Liver (tissue), 9 donors: Measurements from ENCODE around the gene PLEKHG4. TPM values are rescaled to one million over a fixed set of nuclear protein-coding genes. Genes with fewer than 3 reads are reported as not detected.

Experiments
- DNase-seq: peaks from one replicate; pipeline ENCODE4 v3.0.0-alpha.2; 2017; ENCODE audit warnings: low spot score
- H3K27ac ChIP-seq, 2 donors: one replicate each; pipeline ENCODE4 v1.7.0; 2013; ENCODE audit warnings: inconsistent platforms in 2 of 2, low read length in 2 of 2, control low read depth in 1 of 2, low read depth in 1 of 2, mild to moderate bottlenecking in 1 of 2
- H3K27me3 ChIP-seq, 4 donors: one replicate each; pipeline versions ENCODE4 v1.6.1 to v1.7.0; 2013; ENCODE audit warnings: low read length in 3 of 4, inconsistent platforms in 1 of 4, mild to moderate bottlenecking in 1 of 4, moderate library complexity in 1 of 4; ENCODE audit not compliant: control insufficient read depth in 4 of 4, insufficient read depth in 4 of 4
- H3K36me3 ChIP-seq, 4 donors: one replicate each; pipeline versions ENCODE4 v1.6.1 to v1.7.0; 2013; ENCODE audit warnings: low read length in 3 of 4, mild to moderate bottlenecking in 3 of 4, low read depth in 1 of 4, moderate library complexity in 1 of 4; ENCODE audit not compliant: control insufficient read depth in 4 of 4, insufficient read depth in 3 of 4
- H3K4me1 ChIP-seq, 4 donors: one replicate each; pipeline versions ENCODE4 v1.6.1 to v1.7.0; 2013; ENCODE audit warnings: low read length in 3 of 4, mild to moderate bottlenecking in 3 of 4, moderate library complexity in 1 of 4; ENCODE audit not compliant: control insufficient read depth in 4 of 4, insufficient read depth in 4 of 4
- H3K4me3 ChIP-seq, 3 donors: one replicate each; pipeline versions ENCODE4 v1.6.1 to v1.7.0; 2013; ENCODE audit warnings: low read length in 3 of 3, control low read depth in 1 of 3, low read depth in 1 of 3, mild to moderate bottlenecking in 1 of 3
- H3K9ac ChIP-seq, 2 donors: one replicate each; pipeline ENCODE4 v1.7.0; 2013; ENCODE audit warnings: low read length in 2 of 2, mild to moderate bottlenecking in 2 of 2, moderate library complexity in 2 of 2, control low read depth in 1 of 2, low read depth in 1 of 2
- H3K9me3 ChIP-seq, 4 donors: one replicate each; pipeline versions ENCODE4 v1.6.1 to v1.7.0; 2013; ENCODE audit warnings: low read length in 3 of 4; ENCODE audit not compliant: control insufficient read depth in 4 of 4
- EGR1 ChIP-seq, 2 donors: IDR thresholded peaks; 2 replicates each; pipeline ENCODE4 v1.6.1; 2016 to 2018; ENCODE audit warnings: antibody characterized with exemption in 2 of 2, low read depth in 2 of 2
- FOXA1 ChIP-seq: IDR thresholded peaks from 2 replicates; pipeline ENCODE4 v1.6.1; 2016; ENCODE audit warnings: antibody characterized with exemption
- GABPA ChIP-seq, 2 donors: IDR thresholded peaks in 1 of 2; conservative IDR thresholded peaks in 1 of 2; 2 replicates each; pipeline ENCODE4 v1.6.1; 2016; ENCODE audit warnings: antibody characterized with exemption in 2 of 2, mild to moderate bottlenecking in 1 of 2, moderate library complexity in 1 of 2
- HNF4A ChIP-seq, 2 donors: conservative IDR thresholded peaks; 2 replicates each; pipeline ENCODE4 v1.6.1; 2016; ENCODE audit warnings: antibody characterized with exemption in 2 of 2, mild to moderate bottlenecking in 2 of 2
- HNF4G ChIP-seq: IDR thresholded peaks from 2 replicates; pipeline ENCODE4 v1.6.1; 2016; ENCODE audit warnings: antibody characterized with exemption
- NR2F2 ChIP-seq: IDR thresholded peaks from 2 replicates; pipeline ENCODE4 v1.6.1; 2016; ENCODE audit warnings: antibody characterized with exemption
- RAD21 ChIP-seq, 2 donors: IDR thresholded peaks; 2 replicates each; pipeline ENCODE4 v1.6.1; 2016; ENCODE audit warnings: antibody characterized with exemption in 2 of 2, mild to moderate bottlenecking in 2 of 2
- RXRA ChIP-seq, 2 donors: IDR thresholded peaks; 2 replicates each; pipeline ENCODE4 v1.6.1; 2017 to 2018; ENCODE audit warnings: antibody characterized with exemption in 2 of 2, mild to moderate bottlenecking in 1 of 2
- SP1 ChIP-seq: IDR thresholded peaks from 2 replicates; pipeline ENCODE4 v1.6.1; 2018; ENCODE audit warnings: antibody characterized with exemption, mild to moderate bottlenecking
- WGBS: extraction: QIAGEN DNeasy Blood & Tissue Kit; methylation state at CpG from one replicate; pipeline ENCODE4 v1.1.7; 2013; 5-methylcytosine and 5-hydroxymethylcytosine counted together
- polyA plus RNA-seq, 2 donors: library from polyadenylated mRNA; stranded (reverse) in 1 of 2; unstranded in 1 of 2; fragments of 200-250 nt in 1 of 2; fragments of >200 nt in 1 of 2; fragmentation: Nextera tagmentation in 1 of 2; extraction: Ambion mirVana in 1 of 2; gene quantifications; one replicate each; pipeline versions ENCODE4 v1.2.1 to v1.2.3, GENCODE V29; 2013 to 2015
- total RNA-seq, 2 donors: library from RNA; depleted of rRNA; stranded (reverse); fragments of >200 nt; gene quantifications; one replicate each; pipeline ENCODE4 v1.2.3, GENCODE V29; 2014
- TF ChIP-seq, protein P1 (sequence below): fragments of 150-350 bp; IDR thresholded peaks from 2 replicates; pipeline ENCODE4 v1.5.1; 2017; ENCODE audit warnings: improper control_type of control experiment, low read depth, low read length; ENCODE audit not compliant: missing input control
- TF ChIP-seq, protein P2 (sequence below): IDR thresholded peaks from 2 replicates; pipeline ENCODE4 v1.6.1; 2016; ENCODE audit warnings: antibody characterized with exemption, mild to moderate bottlenecking
- TF ChIP-seq, protein P3 (sequence below): IDR thresholded peaks from 2 replicates; pipeline ENCODE4 v1.6.1; 2016; ENCODE audit warnings: antibody characterized with exemption
- TF ChIP-seq, protein P4 (sequence below): IDR thresholded peaks from 2 replicates; pipeline ENCODE4 v1.6.1; 2016; ENCODE audit warnings: antibody characterized with exemption
- donor health status: healthy.
- donor health status: healthy.
- donor health status: healthy.
- donor health status: healthy.
- donor health status: healthy.

PLEKHG4 gene
- total and polyA plus RNA-seq, 4 donors: 0.21 to 2.6 (median 0.68) TPM

DNA sequence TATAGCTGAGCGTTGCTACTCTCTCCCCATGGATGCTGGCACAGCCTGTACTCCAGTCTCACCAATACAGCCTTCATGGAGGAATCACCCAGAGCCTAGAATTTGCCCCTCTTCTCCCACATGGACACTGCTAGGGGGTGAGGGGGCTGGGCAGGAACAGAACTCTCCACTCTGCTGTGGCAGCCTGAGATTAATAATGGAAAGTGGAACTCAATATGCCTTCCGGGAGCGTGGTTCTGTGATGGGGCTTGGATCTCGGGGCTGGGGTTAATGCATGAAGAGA is 29.3 kb upstream of the PLEKHG4 start:
- Histone ChIP-seq H3K27ac (no peak overlapping the region), H3K4me1 (peaks cover 14 to 39% (median 26%) of the 10 kb centered on the region in 4 donors), H3K36me3 (no peaks in the 10 kb centered on the region), H3K27me3 (peaks cover 0 to 13% (median 1%) of the 10 kb centered on the region in 4 donors), H3K9me3 (no peaks in the 10 kb centered on the region), H3K4me3 (no peak overlapping the region), H3K9ac (no peak overlapping the region)
- TF ChIP-seq RAD21 (IDR thresholded peaks at IDR 0.05) (no peak), GABPA (IDR thresholded peaks at IDR 0.05 in 1 of 2, conservative IDR thresholded peaks at IDR 0.05 in 1 of 2) (no peak), HNF4G (no peak), FOXA1 (no peak), NR2F2 (no peak)
- TF ChIP-seq, protein P1, sequence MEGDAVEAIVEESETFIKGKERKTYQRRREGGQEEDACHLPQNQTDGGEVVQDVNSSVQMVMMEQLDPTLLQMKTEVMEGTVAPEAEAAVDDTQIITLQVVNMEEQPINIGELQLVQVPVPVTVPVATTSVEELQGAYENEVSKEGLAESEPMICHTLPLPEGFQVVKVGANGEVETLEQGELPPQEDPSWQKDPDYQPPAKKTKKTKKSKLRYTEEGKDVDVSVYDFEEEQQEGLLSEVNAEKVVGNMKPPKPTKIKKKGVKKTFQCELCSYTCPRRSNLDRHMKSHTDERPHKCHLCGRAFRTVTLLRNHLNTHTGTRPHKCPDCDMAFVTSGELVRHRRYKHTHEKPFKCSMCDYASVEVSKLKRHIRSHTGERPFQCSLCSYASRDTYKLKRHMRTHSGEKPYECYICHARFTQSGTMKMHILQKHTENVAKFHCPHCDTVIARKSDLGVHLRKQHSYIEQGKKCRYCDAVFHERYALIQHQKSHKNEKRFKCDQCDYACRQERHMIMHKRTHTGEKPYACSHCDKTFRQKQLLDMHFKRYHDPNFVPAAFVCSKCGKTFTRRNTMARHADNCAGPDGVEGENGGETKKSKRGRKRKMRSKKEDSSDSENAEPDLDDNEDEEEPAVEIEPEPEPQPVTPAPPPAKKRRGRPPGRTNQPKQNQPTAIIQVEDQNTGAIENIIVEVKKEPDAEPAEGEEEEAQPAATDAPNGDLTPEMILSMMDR: no peak
- TF ChIP-seq, protein P2, sequence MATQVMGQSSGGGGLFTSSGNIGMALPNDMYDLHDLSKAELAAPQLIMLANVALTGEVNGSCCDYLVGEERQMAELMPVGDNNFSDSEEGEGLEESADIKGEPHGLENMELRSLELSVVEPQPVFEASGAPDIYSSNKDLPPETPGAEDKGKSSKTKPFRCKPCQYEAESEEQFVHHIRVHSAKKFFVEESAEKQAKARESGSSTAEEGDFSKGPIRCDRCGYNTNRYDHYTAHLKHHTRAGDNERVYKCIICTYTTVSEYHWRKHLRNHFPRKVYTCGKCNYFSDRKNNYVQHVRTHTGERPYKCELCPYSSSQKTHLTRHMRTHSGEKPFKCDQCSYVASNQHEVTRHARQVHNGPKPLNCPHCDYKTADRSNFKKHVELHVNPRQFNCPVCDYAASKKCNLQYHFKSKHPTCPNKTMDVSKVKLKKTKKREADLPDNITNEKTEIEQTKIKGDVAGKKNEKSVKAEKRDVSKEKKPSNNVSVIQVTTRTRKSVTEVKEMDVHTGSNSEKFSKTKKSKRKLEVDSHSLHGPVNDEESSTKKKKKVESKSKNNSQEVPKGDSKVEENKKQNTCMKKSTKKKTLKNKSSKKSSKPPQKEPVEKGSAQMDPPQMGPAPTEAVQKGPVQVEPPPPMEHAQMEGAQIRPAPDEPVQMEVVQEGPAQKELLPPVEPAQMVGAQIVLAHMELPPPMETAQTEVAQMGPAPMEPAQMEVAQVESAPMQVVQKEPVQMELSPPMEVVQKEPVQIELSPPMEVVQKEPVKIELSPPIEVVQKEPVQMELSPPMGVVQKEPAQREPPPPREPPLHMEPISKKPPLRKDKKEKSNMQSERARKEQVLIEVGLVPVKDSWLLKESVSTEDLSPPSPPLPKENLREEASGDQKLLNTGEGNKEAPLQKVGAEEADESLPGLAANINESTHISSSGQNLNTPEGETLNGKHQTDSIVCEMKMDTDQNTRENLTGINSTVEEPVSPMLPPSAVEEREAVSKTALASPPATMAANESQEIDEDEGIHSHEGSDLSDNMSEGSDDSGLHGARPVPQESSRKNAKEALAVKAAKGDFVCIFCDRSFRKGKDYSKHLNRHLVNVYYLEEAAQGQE: no peak
- TF ChIP-seq, protein P3, sequence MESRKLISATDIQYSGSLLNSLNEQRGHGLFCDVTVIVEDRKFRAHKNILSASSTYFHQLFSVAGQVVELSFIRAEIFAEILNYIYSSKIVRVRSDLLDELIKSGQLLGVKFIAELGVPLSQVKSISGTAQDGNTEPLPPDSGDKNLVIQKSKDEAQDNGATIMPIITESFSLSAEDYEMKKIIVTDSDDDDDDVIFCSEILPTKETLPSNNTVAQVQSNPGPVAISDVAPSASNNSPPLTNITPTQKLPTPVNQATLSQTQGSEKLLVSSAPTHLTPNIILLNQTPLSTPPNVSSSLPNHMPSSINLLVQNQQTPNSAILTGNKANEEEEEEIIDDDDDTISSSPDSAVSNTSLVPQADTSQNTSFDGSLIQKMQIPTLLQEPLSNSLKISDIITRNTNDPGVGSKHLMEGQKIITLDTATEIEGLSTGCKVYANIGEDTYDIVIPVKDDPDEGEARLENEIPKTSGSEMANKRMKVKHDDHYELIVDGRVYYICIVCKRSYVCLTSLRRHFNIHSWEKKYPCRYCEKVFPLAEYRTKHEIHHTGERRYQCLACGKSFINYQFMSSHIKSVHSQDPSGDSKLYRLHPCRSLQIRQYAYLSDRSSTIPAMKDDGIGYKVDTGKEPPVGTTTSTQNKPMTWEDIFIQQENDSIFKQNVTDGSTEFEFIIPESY: no peak
- no peak for DNase-seq
- WGBS: 70% methylated on average over 4 of the region's 4 CpGs

DNA sequence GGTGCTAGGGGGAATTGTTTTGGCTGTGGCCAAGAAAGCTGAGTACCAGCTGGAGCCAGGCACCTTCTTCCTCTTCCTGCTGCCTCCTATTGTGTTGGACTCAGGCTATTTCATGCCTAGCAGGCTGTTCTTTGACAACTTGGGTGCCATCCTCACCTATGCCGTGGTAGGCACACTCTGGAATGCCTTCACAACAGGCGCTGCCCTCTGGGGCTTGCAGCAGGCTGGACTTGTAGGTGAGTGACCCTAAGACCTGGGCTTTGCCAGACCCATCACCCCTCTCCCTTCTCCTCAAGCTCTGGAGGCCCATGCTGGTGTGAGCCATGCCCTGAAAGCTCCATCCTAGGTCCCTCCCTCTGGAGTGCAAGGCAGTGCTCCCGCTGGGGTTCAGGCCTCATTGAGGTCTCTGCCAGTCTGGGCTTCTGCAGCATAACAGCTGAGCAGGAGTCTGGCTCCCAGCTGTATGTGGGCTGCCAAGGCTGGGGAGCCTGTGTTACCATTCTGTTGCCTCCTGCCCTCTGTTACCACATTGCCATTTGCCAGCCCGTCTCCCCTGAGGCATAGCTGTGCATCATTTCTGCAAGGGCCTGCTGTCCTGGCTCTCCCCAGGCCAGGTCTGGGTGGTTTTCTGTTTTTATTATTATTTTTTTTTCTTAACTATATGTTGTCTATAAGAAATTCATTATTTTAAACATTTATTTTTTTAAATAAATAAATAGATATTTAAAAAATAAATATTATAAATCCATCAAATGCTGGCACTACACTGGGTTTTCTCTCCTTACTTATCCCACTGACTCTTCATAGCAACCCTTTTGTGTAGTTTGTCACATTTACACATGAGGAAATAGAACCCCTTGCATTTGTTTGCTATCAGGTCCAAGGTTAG is 26.5 kb upstream of the PLEKHG4 start:
- no peak overlapping the region for H3K4me3 ChIP-seq
- H3K36me3 ChIP-seq: no peaks in the 10 kb centered on the region
- peaks cover 0 to 13% (median 1%) of the 10 kb centered on the region in 4 donors for H3K27me3 ChIP-seq
- H3K4me1 ChIP-seq: peaks cover 3 to 14% (median 9%) of the 10 kb centered on the region in 4 donors
- no peak for TF ChIP-seq SP1
- no peak for TF ChIP-seq RXRA (IDR thresholded peaks at IDR 0.05)
- TF ChIP-seq HNF4G: no peak
- no peak for TF ChIP-seq EGR1 (IDR thresholded peaks at IDR 0.05; ENCODE audit: low read depth in 2 of 2)
- TF ChIP-seq, protein P1: no peak
- TF ChIP-seq, protein P3: no peak
- TF ChIP-seq FOXA1: no peak
- TF ChIP-seq, protein P4, sequence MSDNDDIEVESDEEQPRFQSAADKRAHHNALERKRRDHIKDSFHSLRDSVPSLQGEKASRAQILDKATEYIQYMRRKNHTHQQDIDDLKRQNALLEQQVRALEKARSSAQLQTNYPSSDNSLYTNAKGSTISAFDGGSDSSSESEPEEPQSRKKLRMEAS: no peak
- TF ChIP-seq, protein P2: no peak
- no peak for TF ChIP-seq RAD21 (IDR thresholded peaks at IDR 0.05)
- TF ChIP-seq GABPA (IDR thresholded peaks at IDR 0.05 in 1 of 2, conservative IDR thresholded peaks at IDR 0.05 in 1 of 2): no peak
- no peak for TF ChIP-seq HNF4A (conservative IDR thresholded peaks at IDR 0.05)
- WGBS: 95% methylated on average over 4 of the region's 4 CpGs
- H3K9ac ChIP-seq: no peak overlapping the region
- no peak overlapping the region for H3K27ac ChIP-seq
- H3K9me3 ChIP-seq: no peaks in the 10 kb centered on the region
- no peak for DNase-seq
